Mesenchymal stem cell (in vitro differentiated cells and primary cell): Measurements from ENCODE around the gene DSC2.

ENCODE experiments used
- DNase-seq: peaks from one replicate; pipeline ENCODE4 v3.0.0-alpha.2; 2013
- H2AFZ ChIP-seq: one replicate; pipeline ENCODE4 v1.6.1; 2013; ENCODE audit warnings: low read depth, mild to moderate bottlenecking, control low read depth, inconsistent platforms, low read length, moderate library complexity
- H2AK5ac ChIP-seq: 2 replicates; pipeline ENCODE4 v1.6.1; 2013; ENCODE audit warnings: low read length, moderate library complexity, mild to moderate bottlenecking, inconsistent platforms; ENCODE audit not compliant: severe bottlenecking
- H2BK120ac ChIP-seq: one replicate; pipeline ENCODE4 v1.6.1; 2013; ENCODE audit warnings: low read depth, mild to moderate bottlenecking, inconsistent platforms, low read length, moderate library complexity
- H2BK12ac ChIP-seq, 2 experiments: one replicate each; pipeline ENCODE4 v1.6.1; 2013; ENCODE audit warnings: inconsistent platforms in 2 of 2, low read length in 2 of 2, mild to moderate bottlenecking in 2 of 2, moderate library complexity in 2 of 2, control low read depth in 1 of 2
- H2BK15ac ChIP-seq: one replicate; pipeline ENCODE4 v1.6.1; 2013; ENCODE audit warnings: mild to moderate bottlenecking, low read depth, inconsistent platforms; ENCODE audit not compliant: poor library complexity, severe bottlenecking
- H2BK5ac ChIP-seq: 2 replicates; pipeline ENCODE4 v1.6.1; 2013; ENCODE audit warnings: low read depth, mild to moderate bottlenecking, low read length, control low read depth, inconsistent platforms; ENCODE audit not compliant: poor library complexity, severe bottlenecking
- H3K14ac ChIP-seq, 2 experiments: one replicate each; pipeline ENCODE4 v1.6.1; 2013; ENCODE audit warnings: inconsistent platforms in 2 of 2, low read length in 2 of 2, control low read depth in 1 of 2, mild to moderate bottlenecking in 1 of 2, moderate library complexity in 1 of 2
- H3K18ac ChIP-seq, 2 experiments: one replicate each; pipeline ENCODE4 v1.6.1; 2013; ENCODE audit warnings: inconsistent platforms in 2 of 2, low read length in 2 of 2, control low read depth in 1 of 2, low read depth in 1 of 2, mild to moderate bottlenecking in 1 of 2
- H3K23ac ChIP-seq, 2 experiments: one replicate each; pipeline ENCODE4 v1.6.1; 2013; ENCODE audit warnings: inconsistent platforms in 2 of 2, low read length in 2 of 2, mild to moderate bottlenecking in 2 of 2, moderate library complexity in 2 of 2, control low read depth in 1 of 2
- H3K27ac ChIP-seq: 2 replicates; pipeline ENCODE4 v1.5.1; 2013; ENCODE audit warnings: mild to moderate bottlenecking, moderate library complexity, low read length, control low read depth, inconsistent platforms; ENCODE audit not compliant: poor library complexity, severe bottlenecking
- H3K27me3 ChIP-seq, 2 experiments: 2 replicates each; pipeline versions ENCODE4 v1.6.1 to v1.7.0; 2013; ENCODE audit warnings: low read length in 2 of 2, mild to moderate bottlenecking in 2 of 2, moderate library complexity in 2 of 2, control low read depth in 1 of 2, inconsistent platforms in 1 of 2; ENCODE audit not compliant: control insufficient read depth in 1 of 2, insufficient read depth in 1 of 2
- H3K36me3 ChIP-seq, 2 experiments: 2 replicates each; pipeline versions ENCODE4 v1.6.1 to v1.7.0; 2013; ENCODE audit warnings: low read length in 2 of 2, control low read depth in 1 of 2, inconsistent platforms in 1 of 2, low read depth in 1 of 2, mild to moderate bottlenecking in 1 of 2; ENCODE audit not compliant: insufficient read depth in 2 of 2, control insufficient read depth in 1 of 2
- H3K4ac ChIP-seq, 2 experiments: one replicate each; pipeline ENCODE4 v1.6.1; 2013; ENCODE audit warnings: inconsistent platforms in 2 of 2, low read length in 2 of 2, mild to moderate bottlenecking in 2 of 2, moderate library complexity in 2 of 2, control low read depth in 1 of 2, low read depth in 1 of 2
- H3K4me1 ChIP-seq: 2 replicates; pipeline ENCODE4 v1.6.1; 2013; ENCODE audit warnings: low read depth, low read length, control low read depth; ENCODE audit not compliant: control insufficient read depth, insufficient read depth
- H3K4me2 ChIP-seq: 2 replicates; pipeline ENCODE4 v1.6.1; 2013; ENCODE audit warnings: low read length, mild to moderate bottlenecking, inconsistent platforms; ENCODE audit not compliant: poor library complexity, severe bottlenecking
- H3K4me3 ChIP-seq, 2 experiments: 2 replicates each; pipeline versions ENCODE4 v1.5.1 to v1.7.0; 2013; ENCODE audit warnings: low read length in 2 of 2, mild to moderate bottlenecking in 2 of 2, control low read depth in 1 of 2, low read depth in 1 of 2; ENCODE audit not compliant: insufficient read depth in 1 of 2
- H3K79me1 ChIP-seq: replicated peaks from 2 replicates; pipeline ENCODE4 v1.6.1; 2013; ENCODE audit warnings: mild to moderate bottlenecking, control low read depth, low read length, inconsistent platforms; ENCODE audit not compliant: poor library complexity, severe bottlenecking
- H3K9ac ChIP-seq: 2 replicates; pipeline ENCODE4 v1.7.0; 2013; ENCODE audit warnings: mild to moderate bottlenecking, low read length, moderate library complexity
- H3K9me3 ChIP-seq: 2 replicates; pipeline ENCODE4 v1.7.0; 2013; ENCODE audit warnings: mild to moderate bottlenecking, low read length; ENCODE audit not compliant: control insufficient read depth
- H4K8ac ChIP-seq: one replicate; pipeline ENCODE4 v1.6.1; 2013; ENCODE audit warnings: inconsistent platforms, mild to moderate bottlenecking, low read length, moderate library complexity
- H4K91ac ChIP-seq: one replicate; pipeline ENCODE4 v1.6.1; 2013; ENCODE audit warnings: mild to moderate bottlenecking, low read length, inconsistent platforms
- WGBS: methylation state at CpG from one replicate; pipeline ENCODE4 v1.1.7; 2013; ENCODE audit warnings: mixed read lengths; 5-methylcytosine and 5-hydroxymethylcytosine counted together

The DSC2 gene

GRCh38 chr18:31093294-31093693, 8.9 kb downstream of the DSC2 start:
- WGBS, result 91% methylated on average over 2 of the region's 3 CpGs
- Histone ChIP-seq H2BK120ac (no peak overlapping the region), H3K14ac (no peak overlapping the region), H2BK12ac (no peak overlapping the region), H3K4ac (no peak overlapping the region), H3K9ac (no peak overlapping the region), H2AFZ (no peak overlapping the region), H3K27ac (no peak overlapping the region), H3K18ac (no peak overlapping the region), H3K23ac (no peak overlapping the region), H3K4me1 (no peaks in the 10 kb centered on the region), H3K4me2 (no peak overlapping the region), H2AK5ac (no peak overlapping the region), H2BK5ac (no peak overlapping the region), H3K4me3 (no peak overlapping the region), H3K27me3 (no peaks in the 10 kb centered on the region), H2BK15ac (no peak overlapping the region), H3K9me3 (no peaks in the 10 kb centered on the region), H3K36me3 (peaks cover 0 to 2% of the 10 kb centered on the region in 2 experiments), H4K8ac (no peak overlapping the region), H4K91ac (no peak overlapping the region), H3K79me1 (peaks cover 15% of the 10 kb centered on the region)
- DNase-seq, result no peak

GRCh38 chr18:31091350-31091749, 10.9 kb downstream of the DSC2 start:
- Histone ChIP-seq H3K36me3 (peaks cover 0 to 5% of the 10 kb centered on the region in 2 experiments), H3K27me3 (no peaks in the 10 kb centered on the region)

GRCh38 chr18:31088532-31088931, 13.7 kb downstream of the DSC2 start:
- Histone ChIP-seq H3K9ac (no peak overlapping the region), H3K23ac (no peak overlapping the region), H3K18ac (no peak overlapping the region), H3K4me3 (no peak overlapping the region), H3K4me1 (no peaks in the 10 kb centered on the region), H3K79me1 (peaks cover 3% of the 10 kb centered on the region), H2BK15ac (no peak overlapping the region), H2BK12ac (no peak overlapping the region), H2BK120ac (no peak overlapping the region), H2AFZ (no peak overlapping the region), H3K27ac (no peak overlapping the region), H3K36me3 (peaks cover 0 to 5% of the 10 kb centered on the region in 2 experiments), H3K27me3 (no peaks in the 10 kb centered on the region), H4K8ac (no peak overlapping the region), H2AK5ac (no peak overlapping the region), H3K4ac (no peak overlapping the region), H3K14ac (no peak overlapping the region), H3K4me2 (no peak overlapping the region), H4K91ac (no peak overlapping the region), H3K9me3 (no peaks in the 10 kb centered on the region), H2BK5ac (no peak overlapping the region)
- 96% methylated on average over 3 of the region's 3 CpGs for WGBS
- no peak for DNase-seq

More at GRCh38 chr18:31091350-31091749, 10.9 kb downstream of the DSC2 start:
- peaks cover 14% of the 10 kb centered on the region for H3K79me1 ChIP-seq
- no peaks in the 10 kb centered on the region for H3K4me1 ChIP-seq
- no peak overlapping the region for H2BK15ac ChIP-seq
- no peak overlapping the region for H2AK5ac ChIP-seq
- no peaks in the 10 kb centered on the region for H3K9me3 ChIP-seq
- H2AFZ ChIP-seq, result no peak overlapping the region
- no peak overlapping the region for H4K8ac ChIP-seq
- no peak overlapping the region for H3K4me3 ChIP-seq
- H3K14ac ChIP-seq, result no peak overlapping the region
- DNase-seq, result no peak
- H2BK12ac ChIP-seq, result no peak overlapping the region
- no peak overlapping the region for H3K4ac ChIP-seq
- no peak overlapping the region for H3K9ac ChIP-seq
- H3K27ac ChIP-seq, result no peak overlapping the region
- no peak overlapping the region for H3K23ac ChIP-seq
- H3K18ac ChIP-seq, result no peak overlapping the region
- H3K4me2 ChIP-seq, result no peak overlapping the region
- no peak overlapping the region for H2BK5ac ChIP-seq
- WGBS, result no CpG with 5 or more reads among the region's 1 CpG
- H4K91ac ChIP-seq, result no peak overlapping the region
- no peak overlapping the region for H2BK120ac ChIP-seq

- Histone ChIP-seq H3K9me3 (no peaks in the 10 kb centered on the region), H3K4ac (no peak overlapping the region), H3K4me3 (no peak overlapping the region), H3K9ac (no peak overlapping the region), H2AFZ (no peak overlapping the region), H3K36me3 (peaks cover 0 to 7% of the 10 kb centered on the region in 2 experiments), H2BK15ac (no peak overlapping the region), H3K18ac (no peak overlapping the region), H4K91ac (no peak overlapping the region), H2AK5ac (no peak overlapping the region), H3K79me1 (peaks cover 4% of the 10 kb centered on the region), H2BK120ac (no peak overlapping the region), H3K27me3 (no peaks in the 10 kb centered on the region), H3K27ac (no peak overlapping the region), H2BK5ac (no peak overlapping the region), H3K14ac (no peak overlapping the region), H4K8ac (no peak overlapping the region), H3K23ac (no peak overlapping the region), H3K4me2 (no peak overlapping the region), H3K4me1 (no peaks in the 10 kb centered on the region), H2BK12ac (no peak overlapping the region)
- WGBS, result 99% methylated on average over 2 of the region's 3 CpGs
- DNase-seq, result no peak
These were observed 22.2 kb downstream of the DSC2 start for GRCh38 chr18:31079973-31080372.
